HepG2 (cell line): Measurements from ENCODE around the gene SALL2. TPM values are rescaled to one million over a fixed set of nuclear protein-coding genes. Genes with fewer than 3 reads are reported as not detected.

Experiments
- CBX1 ChIP-seq: IDR thresholded peaks from one replicate; pipeline ENCODE4 v1.6.1; 2016; ENCODE audit warnings: antibody characterized with exemption, low read depth
- CREB3 ChIP-seq: sonication (generic); formaldehyde crosslinking; IDR thresholded peaks from 2 replicates; pipeline ENCODE4 v1.5.0; 2020; ENCODE audit warnings: missing genetic modification reagents
- EEA1 ChIP-seq: sonication (generic); formaldehyde crosslinking; IDR thresholded peaks from 2 replicates; pipeline ENCODE4 v1.5.1; 2020; ENCODE audit warnings: mild to moderate bottlenecking, missing genetic modification reagents, borderline replicate concordance
- ETS1 ChIP-seq: sonication (generic); formaldehyde crosslinking; IDR thresholded peaks from 2 replicates; pipeline ENCODE4 v1.4.0; 2020; ENCODE audit warnings: missing genetic modification reagents
- GTF2F1 ChIP-seq: fragments of 150-350 bp; IDR thresholded peaks from 2 replicates; pipeline ENCODE4 v1.6.1; 2014; ENCODE audit warnings: low read length
- HIVEP1 ChIP-seq: sonication (generic); formaldehyde crosslinking; IDR thresholded peaks from 2 replicates; pipeline ENCODE4 v1.4.0; 2020; ENCODE audit warnings: mild to moderate bottlenecking, missing genetic modification reagents
- KMT2A ChIP-seq: sonication (generic); formaldehyde crosslinking; IDR thresholded peaks from 2 replicates; pipeline ENCODE4 v1.4.0; 2020; ENCODE audit warnings: missing genetic modification reagents
- MAX ChIP-seq: IDR thresholded peaks from 2 replicates; pipeline ENCODE4 v1.6.1; 2012; ENCODE audit warnings: inconsistent platforms
- MAZ ChIP-seq, 2 experiments: sonication (generic) in 1 of 2; formaldehyde crosslinking in 1 of 2; IDR thresholded peaks; 2 replicates each; pipeline versions ENCODE4 v1.5.0 to v1.6.1; 2012 to 2020; ENCODE audit warnings: low read depth in 2 of 2, mild to moderate bottlenecking in 2 of 2, borderline replicate concordance in 1 of 2, improper control_type of control experiment in 1 of 2, low read length in 1 of 2, missing genetic modification reagents in 1 of 2, moderate library complexity in 1 of 2
- NFE2L2 ChIP-seq: fragments of 150-350 bp; IDR thresholded peaks from 2 replicates; pipeline ENCODE4 v1.6.1; 2014; ENCODE audit warnings: low read length
- NFIC ChIP-seq: IDR thresholded peaks from 2 replicates; pipeline ENCODE4 v1.6.1; 2012; ENCODE audit warnings: mild to moderate bottlenecking, low read length, inconsistent platforms
- NRL ChIP-seq: sonication (generic); formaldehyde crosslinking; IDR thresholded peaks from 2 replicates; pipeline ENCODE4 v1.5.0; 2020; ENCODE audit warnings: missing genetic modification reagents, mild to moderate bottlenecking, moderate library complexity, borderline replicate concordance
- PATZ1 ChIP-seq: sonication (generic); formaldehyde crosslinking; IDR thresholded peaks from 2 replicates; pipeline ENCODE4 v1.4.0; 2020; ENCODE audit warnings: missing genetic modification reagents
- ZNF142 ChIP-seq: sonication (generic); formaldehyde crosslinking; IDR thresholded peaks from 2 replicates; pipeline ENCODE4 v1.4.0; 2020; ENCODE audit warnings: missing genetic modification reagents
- ZNF24 ChIP-seq: fragments of 450-650 bp; IDR thresholded peaks from 2 replicates; pipeline ENCODE4 v1.6.1; 2017; ENCODE audit warnings: antibody characterized with exemption, mild to moderate bottlenecking
- ZNF639 ChIP-seq: conservative IDR thresholded peaks from 2 replicates; pipeline ENCODE4 v1.6.1; 2018; ENCODE audit warnings: missing genetic modification reagents
- ZNF720 ChIP-seq: sonication (generic); formaldehyde crosslinking; IDR thresholded peaks from 2 replicates; pipeline ENCODE4 v1.4.0; 2020; ENCODE audit warnings: missing genetic modification reagents
- ZNF878 ChIP-seq: sonication (generic); formaldehyde crosslinking; IDR thresholded peaks from 2 replicates; pipeline ENCODE4 v1.8.1; 2023; ENCODE audit warnings: mild to moderate bottlenecking, missing genetic modification reagents, moderate library complexity
- polyA plus RNA-seq, 8 experiments: library from polyadenylated mRNA; depleted of rRNA in 3 of 8; stranded (reverse) in 7 of 8; unstranded in 1 of 8; fragments of >200 nt; fragmentation: Illumina TruSeq in 4 of 8; extraction: Trizol in 4 of 8; gene quantifications; 2 replicates each; pipeline versions ENCODE4 v1.2.1 to v1.2.3, GENCODE V29; 2011 to 2016; ENCODE audit warnings: low read depth in 4 of 8, missing spikeins in 1 of 8, mixed read lengths in 1 of 8; ENCODE audit not compliant: insufficient read depth in 1 of 8
- total RNA-seq, 5 experiments: library from RNA; depleted of rRNA; stranded (reverse); fragments of >200 nt; fragmentation: Illumina TruSeq; extraction: Trizol; gene quantifications; 2 replicates each; pipeline ENCODE4 v1.2.3, GENCODE V29; 2016; ENCODE audit warnings: low read depth in 1 of 5

The SALL2 gene
- total and polyA plus RNA-seq, 2 of the 13 experiments (the other 11 are each of a cell fraction or from before 2014, with no cell fraction given), result 4.9 to 5.8 TPM

GRCh38 chr14:21475767-21476522 lies 50.2 kb downstream of the SALL2 start (continued):
- TF ChIP-seq ZNF142 (no peak), GTF2F1 (no peak), CBX1 (no peak), NFE2L2 (no peak), ZNF878 (CRISPR knock-in tag) (no peak), PATZ1 (no peak), ZNF720 (CRISPR knock-in tag) (no peak), MAX (no peak), ZNF24 (0 out of 2 replicates have a peak, but pooled peaks have one; percentile 47), NFIC (peak; percentile 32; the same call in 1 of the 2 replicates), MAZ (IDR thresholded peaks at IDR 0.05; ENCODE audit: borderline replicate concordance, low read depth, low read length) (no peak), MAZ (CRISPR knock-in tag; IDR thresholded peaks at IDR 0.05; ENCODE audit: low read depth) (no peak), KMT2A (no peak), ETS1 (CRISPR knock-in tag) (no peak), EEA1 (no peak), HIVEP1 (CRISPR knock-in tag) (no peak), NRL (CRISPR knock-in tag) (no peak), ZNF639 (no peak), CREB3 (CRISPR knock-in tag) (no peak)
